T47D (cell line): ENCODE results near the gene HELZ2.

ENCODE experiments used
- DNase-seq, 2 experiments: peaks; one replicate each; pipeline versions ENCODE4 v3.0.0 to v3.0.0-alpha.2; 2011 to 2012; ENCODE audit warnings: low read depth in 1 of 2, low spot score in 1 of 2
- JUND ChIP-seq: IDR thresholded peaks from 2 replicates; pipeline ENCODE4 v1.6.1; 2012; ENCODE audit warnings: low read depth
- in situ Hi-C: cut with HindIII; loops from 2 replicates; pipeline ENCODE4 v1.10.0; 2016; ENCODE audit warnings: low sequenced_read_pairs, low pct_unique_long_range_greater_than_20kb

The HELZ2 gene

GRCh38 chr20:63553933-63554290, 20.1 kb downstream of the HELZ2 start, which contains the start of gene FNDC11:
FNDC11 (plus strand) TSS chr20:63554159; CDS start chr20:63555664, 1,505 bp downstream.
- no peak for TF ChIP-seq JUND
- no peak for DNase-seq
- in situ Hi-C loops: no loop called here

- TF ChIP-seq JUND: no peak
- in situ Hi-C loops: no loop called here
- DNase-seq: peak; percentile 75 to 97
Measured at GRCh38 chr20:63553251-63553932, 20.6 kb downstream of the HELZ2 start.

- in situ Hi-C loops: no loop called here
- no peak for DNase-seq
- TF ChIP-seq JUND: no peak
Measured at GRCh38 chr20:63552481-63553249, 21.4 kb downstream of the HELZ2 start.

GRCh38 chr20:63551068-63551467, 23.0 kb downstream of the HELZ2 start:
- no peak for DNase-seq
- in situ Hi-C loops: no loop called here
- TF ChIP-seq JUND: no peak

- TF ChIP-seq JUND: no peak
- in situ Hi-C loops: no loop called here
- no peak for DNase-seq
Measured at GRCh38 chr20:63549679-63550282, 24.3 kb downstream of the HELZ2 start.

GRCh38 chr20:63549019-63549418, 25.0 kb downstream of the HELZ2 start:
- in situ Hi-C loops: no loop called here
- no peak for TF ChIP-seq JUND
- DNase-seq: no peak

GRCh38 chr20:63548542-63548941, 25.5 kb downstream of the HELZ2 start:
- no peak for DNase-seq
- TF ChIP-seq JUND: no peak
- in situ Hi-C loops: no loop called here

GRCh38 chr20:63547725-63548480, 26.1 kb downstream of the HELZ2 start, which contains the start of gene SRMS:
SRMS (minus strand) TSS chr20:63547749; CDS start chr20:63547463, 286 bp downstream.
- in situ Hi-C loops: no loop called here
- DNase-seq: no peak
- TF ChIP-seq JUND: no peak

- TF ChIP-seq JUND: no peak
- DNase-seq: no peak
- in situ Hi-C loops: no loop called here
Measured at GRCh38 chr20:63546956-63547724, 26.9 kb downstream of the HELZ2 start.

GRCh38 chr20:63546256-63546955, 27.6 kb downstream of the HELZ2 start:
- in situ Hi-C loops: no loop called here
- TF ChIP-seq JUND: no peak
- no peak for DNase-seq

- in situ Hi-C loops: no loop called here
- TF ChIP-seq JUND: no peak
- DNase-seq: no peak
Measured at GRCh38 chr20:63545814-63546213, 28.2 kb downstream of the HELZ2 start.

- TF ChIP-seq JUND: no peak
- in situ Hi-C loops: no loop called here
- no peak for DNase-seq
Measured at GRCh38 chr20:63544958-63545516, 29.0 kb downstream of the HELZ2 start.
